GM19043 (cell line): ENCODE data around the gene GRIK5.

Experiments used
- ATAC-seq: cut with Tn5 transposase; IDR thresholded peaks from one replicate; pipeline ENCODE4 v1.9.1; 2021; ENCODE audit warnings: low read depth; ENCODE audit not compliant: unreplicated experiment

Gene GRIK5

GRCh38 chr19:42096255-42096837, 26.3 kb upstream of the GRIK5 start:
- no peak for ATAC-seq

- ATAC-seq = no peak
These were observed 25.8 kb upstream of the GRIK5 start for GRCh38 chr19:42095814-42096230.

GRCh38 chr19:42095142-42095813, 25.3 kb upstream of the GRIK5 start:
- ATAC-seq = no peak

- no peak for ATAC-seq
These were observed 23.9 kb upstream of the GRIK5 start for GRCh38 chr19:42093926-42094325.

GRCh38 chr19:42093505-42093904, 23.5 kb upstream of the GRIK5 start:
- no peak for ATAC-seq

GRCh38 chr19:42092350-42092749, 22.3 kb upstream of the GRIK5 start:
- no peak for ATAC-seq

- no peak for ATAC-seq
These were observed 21.7 kb upstream of the GRIK5 start for GRCh38 chr19:42091742-42092141.

GRCh38 chr19:42091300-42091699, 21.3 kb upstream of the GRIK5 start:
- ATAC-seq = no peak

GRCh38 chr19:42090672-42091071, 20.7 kb upstream of the GRIK5 start:
- ATAC-seq = no peak

GRCh38 chr19:42089772-42090171, 19.8 kb upstream of the GRIK5 start:
- ATAC-seq = no peak

GRCh38 chr19:42089191-42089750, 19.3 kb upstream of the GRIK5 start:
- no peak for ATAC-seq

GRCh38 chr19:42088471-42089190, 18.6 kb upstream of the GRIK5 start:
- ATAC-seq = no peak

GRCh38 chr19:42086770-42087550, 17.0 kb upstream of the GRIK5 start:
- ATAC-seq = no peak

- ATAC-seq = no peak
These were observed 16.3 kb upstream of the GRIK5 start for GRCh38 chr19:42086188-42086736.

- ATAC-seq = no peak
These were observed 13.5 kb upstream of the GRIK5 start for GRCh38 chr19:42083537-42083936.

- ATAC-seq = no peak
These were observed 11.7 kb upstream of the GRIK5 start for GRCh38 chr19:42081584-42082203.

GRCh38 chr19:42080764-42081375, 10.9 kb upstream of the GRIK5 start:
- no peak for ATAC-seq

GRCh38 chr19:42079886-42080763, 10.1 kb upstream of the GRIK5 start:
- ATAC-seq = no peak

GRCh38 chr19:42079276-42079669, 9.3 kb upstream of the GRIK5 start:
- no peak for ATAC-seq
